Measurements from ENCODE around the gene NDUFAF8. TPM values are rescaled to one million over a fixed set of nuclear protein-coding genes. Genes with fewer than 3 reads are reported as not detected.

Gene NDUFAF8
- total RNA-seq, 1 experiment from 2014 or later, result 60.1 TPM

- no peak overlapping the region for H2AK5ac ChIP-seq (ENCODE audit: insufficient read length, low read length)
- H2BK20ac ChIP-seq (ENCODE audit: low read depth, low read length, poor library complexity, severe bottlenecking), result no peak overlapping the region
- no peak overlapping the region for H3K18ac ChIP-seq (ENCODE audit: insufficient read length, low read depth, low read length)
- H3K9me3 Mint-ChIP-seq, result no peaks in the 10 kb centered on the region
- H3K56ac ChIP-seq (ENCODE audit: insufficient read length, low read depth, low read length), result no peak overlapping the region
- no peak overlapping the region for H3K4me2 ChIP-seq (ENCODE audit: insufficient read depth, insufficient read length, low read length)
- no peak overlapping the region for H3K27ac Mint-ChIP-seq
- H3K4me1 Mint-ChIP-seq, result peaks cover 2 to 12% of the 10 kb centered on the region in 2 experiments; a peak in 3 of 4 replicates
- no peak overlapping the region for H3K27ac ChIP-seq (ENCODE audit: insufficient read length, low read depth, low read length)
- H2BK120ac ChIP-seq (ENCODE audit: low read depth, low read length, poor library complexity, severe bottlenecking), result no peak overlapping the region
- no peaks in the 10 kb centered on the region for H4K20me1 ChIP-seq (ENCODE audit: control insufficient read depth, insufficient read depth, insufficient read length)
- H2BK5ac ChIP-seq (ENCODE audit: insufficient read length, low read length), result no peak overlapping the region
- no peak overlapping the region for H4K91ac ChIP-seq (ENCODE audit: insufficient read length, low read depth, low read length)
- H3K4me3 Mint-ChIP-seq, result no peak overlapping the region
- H3K27me3 ChIP-seq (ENCODE audit: insufficient read depth, low read length), result no peaks in the 10 kb centered on the region
- WGBS (ENCODE audit: extremely low coverage, insufficient read length, low lambda C conversion rate), result no CpG with 5 or more reads among the region's 15 CpGs
- no peak overlapping the region for H3T11ph ChIP-seq (ENCODE audit: low read length)
- H3K36me3 Mint-ChIP-seq (ENCODE audit: insufficient read depth in 1 of 3, low read depth in 3 of 3), result peaks cover 2 to 11% (median 10%) of the 10 kb centered on the region in 3 experiments; a peak in 6 of 7 replicates
- H2BK15ac ChIP-seq (ENCODE audit: low read depth, low read length), result no peak overlapping the region
- no peak overlapping the region for H4K5ac ChIP-seq (ENCODE audit: insufficient read length, low read depth, low read length)
- TF ChIP-seq, protein P1, sequence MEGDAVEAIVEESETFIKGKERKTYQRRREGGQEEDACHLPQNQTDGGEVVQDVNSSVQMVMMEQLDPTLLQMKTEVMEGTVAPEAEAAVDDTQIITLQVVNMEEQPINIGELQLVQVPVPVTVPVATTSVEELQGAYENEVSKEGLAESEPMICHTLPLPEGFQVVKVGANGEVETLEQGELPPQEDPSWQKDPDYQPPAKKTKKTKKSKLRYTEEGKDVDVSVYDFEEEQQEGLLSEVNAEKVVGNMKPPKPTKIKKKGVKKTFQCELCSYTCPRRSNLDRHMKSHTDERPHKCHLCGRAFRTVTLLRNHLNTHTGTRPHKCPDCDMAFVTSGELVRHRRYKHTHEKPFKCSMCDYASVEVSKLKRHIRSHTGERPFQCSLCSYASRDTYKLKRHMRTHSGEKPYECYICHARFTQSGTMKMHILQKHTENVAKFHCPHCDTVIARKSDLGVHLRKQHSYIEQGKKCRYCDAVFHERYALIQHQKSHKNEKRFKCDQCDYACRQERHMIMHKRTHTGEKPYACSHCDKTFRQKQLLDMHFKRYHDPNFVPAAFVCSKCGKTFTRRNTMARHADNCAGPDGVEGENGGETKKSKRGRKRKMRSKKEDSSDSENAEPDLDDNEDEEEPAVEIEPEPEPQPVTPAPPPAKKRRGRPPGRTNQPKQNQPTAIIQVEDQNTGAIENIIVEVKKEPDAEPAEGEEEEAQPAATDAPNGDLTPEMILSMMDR (conservative IDR thresholded peaks at IDR 0.05), result no peak
- no peaks in the 10 kb centered on the region for H3K79me1 ChIP-seq (ENCODE audit: insufficient read depth, low read depth, low read length, poor library complexity, severe bottlenecking)
- H3K9ac ChIP-seq (ENCODE audit: extremely low read depth, insufficient read length, low read length), result no peak overlapping the region
- H3K14ac ChIP-seq (ENCODE audit: insufficient read depth, low read length), result no peak overlapping the region
- no peak overlapping the region for H2BK12ac ChIP-seq (ENCODE audit: insufficient read length, low read depth, low read length)
- H4K8ac ChIP-seq (replicated peaks; ENCODE audit: insufficient read length, low read depth, low read length), result no peak overlapping the region
- H3K4ac ChIP-seq (ENCODE audit: low read depth, low read length), result no peak overlapping the region
- no peak for DNase-seq
- no peak overlapping the region for H2AFZ ChIP-seq (ENCODE audit: low read length)
- no peaks in the 10 kb centered on the region for H3K9me3 ChIP-seq (ENCODE audit: control insufficient read depth, low read depth, low read length)
- no peaks in the 10 kb centered on the region for H3K23me2 ChIP-seq (ENCODE audit: insufficient read length, low read depth, low read length, poor library complexity, severe bottlenecking)
- no peaks in the 10 kb centered on the region for H3K79me2 ChIP-seq (ENCODE audit: insufficient read depth, low read length)
- peaks cover 3% of the 10 kb centered on the region; the same call in 1 of the 2 replicates for H3K27me3 Mint-ChIP-seq (ENCODE audit: low read depth)
- H3K23ac ChIP-seq (ENCODE audit: insufficient read length, low read depth, low read length), result no peak overlapping the region
- H3K4me1 ChIP-seq (ENCODE audit: insufficient read depth, low read length), result no peaks in the 10 kb centered on the region
These were observed 8.3 kb downstream of the NDUFAF8 start for GRCh38 chr17:81247339-81247990.
